Transverse colon (tissue), 4 donors: ENCODE measurements around the gene NBPF4.
A peak's percentile ranks its signal among the peaks of the same experiment; 100 is the strongest.

Experiments used
- CTCF ChIP-seq, 5 experiments: fragments of 200-600 bp in 3 of 5; fragments of 450-650 bp in 2 of 5; sonication (generic) in 3 of 5; IDR thresholded peaks; 1 replicate in 2 of 5; 2 replicates in 3 of 5; pipeline ENCODE4 v1.5.1; 2016 to 2017; ENCODE audit warnings: antibody characterized with exemption in 5 of 5, inconsistent platforms in 3 of 5, mild to moderate bottlenecking in 2 of 5, moderate library complexity in 1 of 5
- EP300 ChIP-seq: sonication (generic); formaldehyde crosslinking; IDR thresholded peaks from one replicate; pipeline ENCODE4 v1.6.1; 2017; ENCODE audit warnings: antibody characterized with exemption, low read depth
- POLR2A ChIP-seq: fragments of 450-650 bp; IDR thresholded peaks from one replicate; pipeline ENCODE4 v1.6.1; 2016; ENCODE audit warnings: antibody characterized with exemption, mild to moderate bottlenecking, moderate library complexity
- POLR2AphosphoS5 ChIP-seq, 3 donors: sonication (generic); formaldehyde crosslinking; IDR thresholded peaks; one replicate each; pipeline ENCODE4 v1.6.1; 2016; ENCODE audit warnings: antibody characterized with exemption in 3 of 3

GRCh38 chr1:108200687-108201051 lies 43.2 kb downstream of the NBPF4 start:
- peak in 2 of 5 experiments; percentile 8 to 27 for TF ChIP-seq CTCF (IDR thresholded peaks at IDR 0.05)
- TF ChIP-seq POLR2AphosphoS5 (IDR thresholded peaks at IDR 0.05), result no peak
- no peak for TF ChIP-seq POLR2A
- TF ChIP-seq EP300, result no peak
